B cell (primary cell): ENCODE measurements around the gene FAM180B. TPM values are rescaled to one million over a fixed set of nuclear protein-coding genes. Genes with fewer than 3 reads are reported as not detected.

Experiments used
- ATAC-seq: fragments of 200-7000 bp; cut with Tn5 transposase; one replicate; pipeline ENCODE4 v1.10.0; 2021; ENCODE audit warnings: low read depth, mild to moderate bottlenecking, moderate number of reproducible peaks, moderate library complexity
- CTCF ChIA-PET: fragments of 350-600 bp; sonication (Branson Sonifier 250); formaldehyde crosslinking; loops from one replicate; lab custom pipeline; 2021; ENCODE audit warnings: antibody characterized with exemption, inconsistent platforms; lab: Charles Lee
- POLR2A ChIA-PET: fragments of 350-600 bp; sonication (Branson Sonifier 250); formaldehyde crosslinking; loops from one replicate; lab custom pipeline; 2021; ENCODE audit warnings: antibody characterized with exemption; lab: Charles Lee
- DNase-seq: peaks from one replicate; pipeline ENCODE4 v3.0.0; 2013
- H2AFZ ChIP-seq: 2 replicates; pipeline ENCODE4 v1.6.1; 2012; ENCODE audit warnings: mild to moderate bottlenecking, low read depth, low read length; ENCODE audit not compliant: insufficient read depth, poor library complexity, severe bottlenecking
- H3K27ac ChIP-seq, 2 donors: 1 replicate in 1 of 2; 2 replicates in 1 of 2; pipeline ENCODE4 v1.5.1; 2012 to 2013; ENCODE audit warnings: low read length in 2 of 2, mild to moderate bottlenecking in 2 of 2, moderate library complexity in 1 of 2
- H3K27me3 ChIP-seq, 4 experiments: fragments of 200-600 bp in 1 of 4; sonication (generic) in 1 of 4; replicated peaks in 1 of 4; 1 replicate in 2 of 4; 2 replicates in 2 of 4; pipeline versions ENCODE4 v1.6.1 to v1.7.0; 2013 to 2016; ENCODE audit warnings: low read length in 3 of 4, mild to moderate bottlenecking in 2 of 4, mixed read lengths in 1 of 4, moderate library complexity in 1 of 4; ENCODE audit not compliant: insufficient read depth in 4 of 4, control insufficient read depth in 3 of 4; ENCODE audit errors: control extremely low read depth in 1 of 4
- H3K36me3 ChIP-seq, 2 experiments: replicated peaks in 1 of 2; 1 replicate in 1 of 2; 2 replicates in 1 of 2; pipeline versions ENCODE4 v1.6.1 to v1.7.1; 2013; ENCODE audit warnings: low read length in 1 of 2; ENCODE audit not compliant: insufficient read depth in 2 of 2, control insufficient read depth in 1 of 2; ENCODE audit errors: control extremely low read depth in 1 of 2, extremely low read depth in 1 of 2
- H3K4me1 ChIP-seq, 2 donors: fragments of 200-600 bp in 1 of 2; sonication (generic) in 1 of 2; 1 replicate in 1 of 2; 2 replicates in 1 of 2; pipeline versions ENCODE4 v1.5.1 to v1.6.1; 2013 to 2017; ENCODE audit warnings: low read length in 2 of 2; ENCODE audit not compliant: control insufficient read depth in 2 of 2, insufficient read depth in 2 of 2
- H3K4me2 ChIP-seq: replicated peaks from 2 replicates; pipeline ENCODE3; 2012; ENCODE audit warnings: mild to moderate bottlenecking, low read depth, low read length; ENCODE audit not compliant: poor library complexity, severe bottlenecking
- H3K4me3 ChIP-seq, 5 experiments: fragments of 200-600 bp in 1 of 5; sonication (generic) in 1 of 5; 1 replicate in 3 of 5; 2 replicates in 2 of 5; pipeline versions ENCODE4 v1.5.1 to v1.7.0; 2011 to 2016; ENCODE audit warnings: low read length in 4 of 5, mild to moderate bottlenecking in 4 of 5, low read depth in 2 of 5, control low read depth in 1 of 5, moderate library complexity in 1 of 5; ENCODE audit not compliant: insufficient read depth in 1 of 5; ENCODE audit errors: control extremely low read depth in 1 of 5, extremely low read depth in 1 of 5
- H3K79me2 ChIP-seq: fragments of 200-600 bp; sonication (generic); one replicate; pipeline ENCODE4 v1.6.0; 2016; ENCODE audit warnings: low read length; ENCODE audit not compliant: control insufficient read depth, insufficient read depth
- H3K9ac ChIP-seq: fragments of 200-600 bp; sonication (generic); 2 replicates; pipeline ENCODE4 v1.6.1; 2017; ENCODE audit warnings: mild to moderate bottlenecking, low read length, moderate library complexity
- H3K9me3 ChIP-seq, 3 donors: one replicate each; pipeline versions ENCODE4 v1.6.1 to v1.7.1; 2013; ENCODE audit warnings: low read length in 2 of 3; ENCODE audit not compliant: control insufficient read depth in 2 of 3, insufficient read depth in 1 of 3; ENCODE audit errors: control extremely low read depth in 1 of 3
- H4K20me1 ChIP-seq: 2 replicates; pipeline ENCODE4 v1.6.0; 2012; ENCODE audit warnings: mild to moderate bottlenecking, low read length; ENCODE audit not compliant: insufficient read depth, control insufficient read depth, poor library complexity, severe bottlenecking
- H3K27ac Mint-ChIP-seq: one replicate; pipeline ENCODE4 v1.8.0; 2021; ENCODE audit warnings: mixed read lengths
- H3K27me3 Mint-ChIP-seq: one replicate; pipeline ENCODE4 v1.8.0; 2021; ENCODE audit warnings: mixed read lengths
- H3K4me1 Mint-ChIP-seq: one replicate; pipeline ENCODE4 v1.8.0; 2021; ENCODE audit warnings: mixed read lengths
- H3K4me3 Mint-ChIP-seq: one replicate; pipeline ENCODE4 v1.8.0; 2021; ENCODE audit warnings: mixed read lengths
- H3K9me3 Mint-ChIP-seq: one replicate; pipeline ENCODE4 v1.8.0; 2022; ENCODE audit warnings: mixed read lengths; ENCODE audit not compliant: insufficient read depth
- EZH2 ChIP-seq: IDR thresholded peaks from 2 replicates; pipeline ENCODE4 v1.6.1; 2012; ENCODE audit warnings: borderline replicate concordance, low read depth, mild to moderate bottlenecking, moderate library complexity, low read length; ENCODE audit not compliant: insufficient read depth, poor library complexity, severe bottlenecking
- WGBS: methylation state at CpG from one replicate; pipeline ENCODE4 v1.1.5; 2013; ENCODE audit warnings: missing lambda C conversion rate; ENCODE audit not compliant: insufficient coverage; 5-methylcytosine and 5-hydroxymethylcytosine counted together
- intact Hi-C: fragments of 100-400 bp; cut with micrococcal nuclease; formaldehyde crosslinking; loops from one replicate; pipeline ENCODE4 v1.10.0; 2022
- polyA plus RNA-seq: library from polyadenylated mRNA; depleted of rRNA; stranded (reverse); fragments of >200 nt; gene quantifications from 2 replicates; pipeline ENCODE4 v1.2.3, GENCODE V29; 2012
- total RNA-seq, 2 donors: library from RNA; stranded (reverse); fragments of 120-200 nt in 1 of 2; gene quantifications; 1 replicate in 1 of 2; 2 replicates in 1 of 2; pipeline versions ENCODE4 v1.2.3 to v1.2.4, GENCODE V29; 2013 to 2022
- TF ChIP-seq, protein P1 (sequence below): fragments of 200-600 bp; IDR thresholded peaks from one replicate; pipeline ENCODE4 v1.8.0; 2022; ENCODE audit warnings: antibody characterized with exemption, mild to moderate bottlenecking

FAM180B gene
- total and polyA plus RNA-seq, 2 donors (not counting 1 experiment from before 2014, with no cell fraction given), result 0.06 to 0.20 TPM

DNA sequence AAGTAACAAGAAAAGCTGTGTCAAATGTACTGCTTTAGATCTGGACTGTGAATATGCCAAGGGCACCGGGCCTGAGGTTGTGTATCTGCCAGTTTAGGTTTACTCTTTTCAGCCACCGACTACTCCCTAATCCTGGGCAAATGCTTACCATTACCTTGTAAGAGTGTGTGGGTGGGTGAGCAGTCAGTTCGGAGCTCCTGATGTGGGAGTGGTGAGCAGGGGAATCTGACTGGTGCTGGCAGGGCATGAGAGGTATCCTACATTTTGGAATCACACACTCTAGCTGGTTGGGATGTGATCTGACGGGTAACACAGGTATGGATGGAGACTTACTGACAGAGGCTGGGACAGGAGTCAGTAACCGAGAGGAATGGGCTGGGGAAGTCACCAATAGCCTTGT is 2.6 kb upstream of the FAM180B start:
- Mint-ChIP-seq H3K4me1 (peaks cover 16% of the 10 kb centered on the region), H3K4me3 (no peak overlapping the region), H3K27ac (no peak overlapping the region), H3K27me3 (no peaks in the 10 kb centered on the region), H3K9me3 (no peaks in the 10 kb centered on the region)
- Histone ChIP-seq H3K9me3 (no peaks in the 10 kb centered on the region), H3K27me3 (no peaks in the 10 kb centered on the region), H2AFZ (no peak overlapping the region), H3K79me2 (peaks cover 19% of the 10 kb centered on the region), H3K9ac (no peak overlapping the region), H3K36me3 (peaks cover 0 to 48% of the 10 kb centered on the region in 2 experiments), H4K20me1 (no peaks in the 10 kb centered on the region), H3K4me2 (no peak overlapping the region), H3K4me1 (peaks cover 12% of the 10 kb centered on the region in 2 donors), H3K4me3 (no peak overlapping the region), H3K27ac (no peak overlapping the region)
- DNase-seq (no peak), ATAC-seq (no peak)
- intact Hi-C loops, result no loop called here
- POLR2A ChIA-PET, result interaction anchor here (0.7 kb wide), 1 partner anchor 407 kb away, joined by 6 read pairs; no protein-coding TSS in a partner anchor
- CTCF ChIA-PET, result no interaction called here
- 96% methylated on average over 3 of the region's 5 CpGs for WGBS
- TF ChIP-seq, protein P1, sequence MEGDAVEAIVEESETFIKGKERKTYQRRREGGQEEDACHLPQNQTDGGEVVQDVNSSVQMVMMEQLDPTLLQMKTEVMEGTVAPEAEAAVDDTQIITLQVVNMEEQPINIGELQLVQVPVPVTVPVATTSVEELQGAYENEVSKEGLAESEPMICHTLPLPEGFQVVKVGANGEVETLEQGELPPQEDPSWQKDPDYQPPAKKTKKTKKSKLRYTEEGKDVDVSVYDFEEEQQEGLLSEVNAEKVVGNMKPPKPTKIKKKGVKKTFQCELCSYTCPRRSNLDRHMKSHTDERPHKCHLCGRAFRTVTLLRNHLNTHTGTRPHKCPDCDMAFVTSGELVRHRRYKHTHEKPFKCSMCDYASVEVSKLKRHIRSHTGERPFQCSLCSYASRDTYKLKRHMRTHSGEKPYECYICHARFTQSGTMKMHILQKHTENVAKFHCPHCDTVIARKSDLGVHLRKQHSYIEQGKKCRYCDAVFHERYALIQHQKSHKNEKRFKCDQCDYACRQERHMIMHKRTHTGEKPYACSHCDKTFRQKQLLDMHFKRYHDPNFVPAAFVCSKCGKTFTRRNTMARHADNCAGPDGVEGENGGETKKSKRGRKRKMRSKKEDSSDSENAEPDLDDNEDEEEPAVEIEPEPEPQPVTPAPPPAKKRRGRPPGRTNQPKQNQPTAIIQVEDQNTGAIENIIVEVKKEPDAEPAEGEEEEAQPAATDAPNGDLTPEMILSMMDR, result no peak
- TF ChIP-seq EZH2, result no peak

DNA sequence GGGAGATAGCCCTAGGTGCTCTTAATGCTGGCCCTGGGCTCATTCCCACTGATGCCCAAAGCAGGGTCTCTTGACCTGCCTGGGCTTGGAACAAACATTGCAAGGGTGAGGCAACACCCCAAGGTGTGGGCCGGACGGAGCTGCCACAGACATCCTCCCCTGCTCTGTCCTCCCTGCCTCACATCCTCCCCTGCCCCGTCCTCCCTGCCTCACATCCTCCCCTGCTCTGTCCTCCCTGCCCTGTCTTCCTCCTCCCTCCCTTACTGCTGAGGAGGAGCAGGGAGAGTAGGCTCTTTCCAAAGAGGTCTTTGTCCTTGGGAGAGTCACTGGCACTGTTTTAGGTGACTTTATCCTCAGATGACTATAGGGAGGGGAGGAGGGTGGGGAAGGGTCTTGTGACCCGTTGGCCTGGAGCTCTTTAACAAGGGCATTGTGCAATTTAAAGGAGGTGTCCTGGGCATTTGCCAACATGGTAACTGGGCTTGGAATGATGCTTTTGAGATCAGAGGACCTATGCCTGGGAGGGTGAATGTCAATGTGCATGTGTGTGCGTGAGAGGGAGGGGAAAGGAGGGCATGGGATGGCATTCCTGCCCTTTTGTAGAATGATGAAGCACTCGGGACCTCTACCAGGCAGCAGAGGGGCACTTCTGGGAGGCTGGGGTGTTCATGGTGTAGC is 700 bp downstream of the FAM180B start:
- DNase-seq (no peak), ATAC-seq (no peak)
- intact Hi-C loops, result no loop called here
- peaks cover 0 to 32% of the 10 kb centered on the region in 2 experiments for H3K36me3 ChIP-seq
- H3K4me3 Mint-ChIP-seq, result no peak overlapping the region
- H3K4me2 ChIP-seq, result no peak overlapping the region
- peaks cover 2% of the 10 kb centered on the region for H3K4me1 Mint-ChIP-seq
- WGBS, result 82% methylated on average over 5 of the region's 6 CpGs
- TF ChIP-seq EZH2, result no peak
- TF ChIP-seq, protein P1, result no peak
- POLR2A ChIA-PET, result interaction anchor here (0.6 kb wide), 1 partner anchor 370 kb away, joined by 6 read pairs; no protein-coding TSS in a partner anchor
- no peak overlapping the region for H3K9ac ChIP-seq
- no peak overlapping the region for H3K27ac ChIP-seq
- H3K4me3 ChIP-seq, result no peak overlapping the region
- H2AFZ ChIP-seq, result no peak overlapping the region
- no peaks in the 10 kb centered on the region for H3K79me2 ChIP-seq
- H3K9me3 ChIP-seq, result no peaks in the 10 kb centered on the region
- no peaks in the 10 kb centered on the region for H3K9me3 Mint-ChIP-seq
- H3K27me3 ChIP-seq, result peaks cover 0 to 6% (median 0%) of the 10 kb centered on the region in 4 experiments
- CTCF ChIA-PET, result no interaction called here
- H3K27me3 Mint-ChIP-seq, result peaks cover 3% of the 10 kb centered on the region
- peaks cover 0 to 3% of the 10 kb centered on the region in 2 donors for H3K4me1 ChIP-seq
- no peak overlapping the region for H3K27ac Mint-ChIP-seq
- no peaks in the 10 kb centered on the region for H4K20me1 ChIP-seq
